ENCODE results near the gene PGM1.

Gene PGM1

DNA sequence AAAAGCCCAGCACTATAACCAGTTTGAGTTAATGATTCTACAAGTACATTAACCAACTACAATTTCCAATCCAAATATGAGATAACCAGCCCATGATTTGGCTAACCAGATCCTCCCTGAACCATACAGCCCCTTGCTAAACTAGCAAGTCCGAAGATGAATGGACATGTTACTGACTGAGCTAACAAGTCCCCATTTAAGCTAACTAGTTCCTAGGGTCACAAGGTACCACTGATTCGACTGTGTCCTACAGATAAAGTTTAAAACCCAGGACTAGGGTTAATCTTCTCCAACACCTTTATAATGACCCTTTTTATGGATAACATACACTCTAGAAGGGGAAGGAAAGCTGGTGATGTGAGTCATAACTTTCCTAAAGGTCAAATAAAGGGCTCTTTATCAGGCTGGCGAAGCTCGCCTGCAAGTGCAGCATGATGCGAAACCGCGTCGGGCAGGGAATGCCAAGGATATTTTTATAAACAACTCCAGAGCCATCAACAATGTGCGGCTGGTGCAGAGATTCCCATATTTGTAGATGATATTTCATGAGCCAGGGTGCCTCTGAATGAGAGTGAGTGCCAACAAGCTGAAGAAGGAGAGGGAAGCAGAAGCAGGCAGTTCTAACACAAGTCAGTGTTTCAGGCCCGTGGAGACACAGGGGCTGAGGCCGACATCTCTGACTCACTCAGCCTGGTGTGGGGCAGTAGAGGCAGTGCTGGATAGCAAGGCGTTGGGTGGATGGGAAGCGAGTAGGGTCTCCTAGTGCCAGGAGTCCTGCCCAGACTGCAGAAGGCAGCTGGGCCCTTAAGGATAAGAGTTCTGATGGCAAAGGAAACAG lies 105.0 kb downstream of the PGM1 start:
- no peak for DNase-seq (ENCODE audit: low read depth, low spot score)

DNA sequence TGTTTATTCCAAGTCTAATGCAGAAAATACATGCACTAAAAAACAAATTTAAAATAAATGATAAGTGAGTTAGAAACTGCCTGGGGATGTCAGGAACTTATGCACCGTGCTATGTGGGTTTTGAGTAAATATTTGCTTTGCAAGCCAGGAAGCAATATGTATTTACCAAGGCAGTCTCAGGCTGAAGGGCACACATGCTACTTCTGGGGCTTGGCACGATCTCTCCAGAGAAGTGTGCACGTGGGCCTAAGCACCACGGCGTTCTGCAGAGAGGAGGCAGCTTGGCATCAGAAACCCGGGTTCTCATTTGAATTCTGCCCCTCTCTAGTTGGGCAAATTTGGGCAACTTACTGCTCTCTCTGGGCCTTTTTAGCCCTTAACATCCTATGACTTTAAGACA lies 108.0 kb downstream of the PGM1 start:
- DNase-seq (ENCODE audit: low read depth, low spot score): no peak

DNA sequence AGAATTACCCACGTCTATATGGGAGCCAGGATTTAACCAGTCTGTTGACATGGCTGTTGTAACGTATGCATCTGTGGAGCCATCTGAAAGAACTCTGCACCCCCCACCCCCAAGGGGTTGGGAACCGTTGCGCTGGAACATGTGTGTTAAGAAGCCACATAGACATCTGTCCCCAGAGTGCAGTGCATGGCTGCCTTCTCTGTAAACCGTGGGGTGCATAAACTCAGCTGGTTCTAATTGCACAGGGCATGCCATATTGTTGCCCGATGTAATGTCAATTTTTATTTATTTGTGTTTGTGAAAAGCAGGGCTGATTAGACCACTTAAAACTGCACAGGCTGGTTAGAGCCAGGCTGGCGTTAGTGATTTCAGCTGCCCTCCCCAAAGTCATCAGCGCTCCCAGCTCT lies 110.5 kb downstream of the PGM1 start:
- no peak for DNase-seq (ENCODE audit: low read depth, low spot score)

GRCh38 chr1:63704443-63704842 lies 111.2 kb downstream of the PGM1 start:
- DNase-seq (ENCODE audit: low read depth, low spot score): no peak

DNA sequence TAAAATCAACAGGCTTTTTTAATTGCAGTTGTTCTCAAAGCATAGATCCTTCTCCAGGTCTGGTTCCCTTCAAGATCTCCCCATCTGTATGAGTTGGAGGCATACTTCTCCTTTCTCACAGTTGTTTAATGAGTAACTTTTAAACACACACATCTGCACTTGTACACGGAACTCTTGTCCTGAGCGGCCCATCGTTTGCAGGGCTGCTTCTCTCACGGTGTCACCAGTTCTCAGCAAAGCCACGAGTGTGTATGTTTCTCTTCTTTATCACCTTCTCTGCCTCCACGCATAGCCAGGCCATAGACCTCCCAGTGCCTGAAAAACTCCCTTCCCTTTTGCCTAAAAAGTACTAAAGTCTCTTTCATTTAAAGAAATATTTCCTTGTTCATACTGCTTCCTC lies 111.9 kb downstream of the PGM1 start:
- no peak for DNase-seq (ENCODE audit: low read depth, low spot score)

DNA sequence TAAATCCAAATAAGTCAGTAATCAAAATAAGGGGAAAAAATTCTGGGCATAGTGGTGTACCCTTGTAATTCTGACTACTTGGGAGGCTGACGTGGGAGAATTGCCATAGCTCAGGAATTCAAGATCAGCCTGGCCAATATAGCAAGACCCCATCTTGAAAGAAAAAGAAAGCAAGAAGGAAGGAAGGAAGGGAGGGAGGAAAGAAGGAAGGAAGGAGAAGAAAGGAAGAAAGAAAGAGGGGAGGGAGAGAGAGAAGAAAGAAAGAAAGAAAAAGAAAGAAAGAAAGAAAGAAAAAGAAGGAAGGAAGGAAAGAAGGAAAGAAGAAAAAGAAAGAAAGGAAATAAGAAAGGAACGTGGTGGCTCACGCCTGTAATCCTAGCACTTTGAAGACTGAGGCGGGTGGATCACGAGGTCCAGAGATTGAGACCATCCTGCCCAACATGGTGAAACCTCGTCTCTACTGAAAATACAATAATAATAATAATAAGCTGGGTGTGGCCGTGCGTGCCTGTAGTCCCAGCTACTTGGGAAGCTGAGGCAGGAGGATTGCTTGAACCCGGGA lies 116.1 kb downstream of the PGM1 start:
- no peak for DNase-seq (ENCODE audit: low read depth, low spot score)

Measured in astrocyte of the hippocampus (primary cell).